ENCODE data around the gene TULP4. TPM values are rescaled to one million over a fixed set of nuclear protein-coding genes. Genes with fewer than 3 reads are reported as not detected.

TULP4 gene
- total RNA-seq, 1 experiment from 2014 or later: 64.6 TPM

- Histone ChIP-seq H2AFZ (ENCODE audit: low read length) (no peak overlapping the region), H3K4ac (ENCODE audit: low read depth, low read length) (no peak overlapping the region), H3K18ac (ENCODE audit: insufficient read length, low read depth, low read length) (no peak overlapping the region), H3K79me2 (ENCODE audit: insufficient read depth, low read length) (peaks cover 9% of the 10 kb centered on the region; the same call in 1 of the 2 replicates), H2BK12ac (ENCODE audit: insufficient read length, low read depth, low read length) (no peak overlapping the region), H2BK5ac (ENCODE audit: insufficient read length, low read length) (no peak overlapping the region), H2AK5ac (ENCODE audit: insufficient read length, low read length) (no peak overlapping the region), H2BK20ac (ENCODE audit: low read depth, low read length, poor library complexity, severe bottlenecking) (no peak overlapping the region), H3K9ac (ENCODE audit: extremely low read depth, insufficient read length, low read length) (no peak overlapping the region), H3K23me2 (ENCODE audit: insufficient read length, low read depth, low read length, poor library complexity, severe bottlenecking) (no peaks in the 10 kb centered on the region), H3T11ph (ENCODE audit: low read length) (no peak overlapping the region), H4K91ac (ENCODE audit: insufficient read length, low read depth, low read length) (no peak overlapping the region), H3K79me1 (ENCODE audit: insufficient read depth, low read depth, low read length, poor library complexity, severe bottlenecking) (no peaks in the 10 kb centered on the region), H2BK120ac (ENCODE audit: low read depth, low read length, poor library complexity, severe bottlenecking) (no peak overlapping the region), H3K4me1 (ENCODE audit: insufficient read depth, low read length) (peaks cover 6% of the 10 kb centered on the region; the same call in 1 of the 2 replicates), H2BK15ac (ENCODE audit: low read depth, low read length) (no peak overlapping the region), H4K8ac (replicated peaks; ENCODE audit: insufficient read length, low read depth, low read length) (no peak overlapping the region), H3K23ac (ENCODE audit: insufficient read length, low read depth, low read length) (no peak overlapping the region), H3K27me3 (ENCODE audit: insufficient read depth, low read length) (no peaks in the 10 kb centered on the region), H4K20me1 (ENCODE audit: control insufficient read depth, insufficient read depth, insufficient read length) (no peaks in the 10 kb centered on the region), H3K27ac (ENCODE audit: insufficient read length, low read depth, low read length) (no peak overlapping the region), H3K4me2 (ENCODE audit: insufficient read depth, insufficient read length, low read length) (no peak overlapping the region), H3K56ac (ENCODE audit: insufficient read length, low read depth, low read length) (no peak overlapping the region), H4K5ac (ENCODE audit: insufficient read length, low read depth, low read length) (no peak overlapping the region), H3K9me3 (ENCODE audit: control insufficient read depth, low read depth, low read length) (no peaks in the 10 kb centered on the region), H3K14ac (ENCODE audit: insufficient read depth, low read length) (no peak overlapping the region)
- H3K27me3 Mint-ChIP-seq (ENCODE audit: low read depth): no peaks in the 10 kb centered on the region
- no peak overlapping the region for H3K4me3 Mint-ChIP-seq
- no peak for TF ChIP-seq CTCF (conservative IDR thresholded peaks at IDR 0.05)
- H3K36me3 Mint-ChIP-seq (ENCODE audit: insufficient read depth in 1 of 3, low read depth in 3 of 3): peaks cover 10 to 12% (median 11%) of the 10 kb centered on the region in 3 experiments
- H3K4me1 Mint-ChIP-seq: peaks cover 30 to 33% of the 10 kb centered on the region in 2 experiments
- peaks cover 2 to 10% of the 10 kb centered on the region in 2 experiments; a peak in 4 of 5 replicates for H3K9me3 Mint-ChIP-seq
- no peak for DNase-seq
- no peak overlapping the region for H3K27ac Mint-ChIP-seq
Observed at GRCh38 chr6:158321960-158322359, 9.7 kb downstream of the TULP4 start.

Measured in H9 (cell line).